Neural cell (in vitro differentiated cells): Measurements from ENCODE around the gene ALX3. TPM values are rescaled to one million over a fixed set of nuclear protein-coding genes. Genes with fewer than 3 reads are reported as not detected.

Source experiments
- H2AFZ ChIP-seq: fragments of 200-600, 300-800 bp; sonication (generic), shearing (Covaris generic); 2 replicates; pipeline ENCODE4 v1.6.0; 2014; ENCODE audit warnings: low read depth, mild to moderate bottlenecking, antibody characterized with exemption, low read length, moderate library complexity
- H3F3A ChIP-seq: fragments of 200-600 bp; shearing (Covaris generic); 2 replicates; pipeline ENCODE4 v1.6.1; 2016; ENCODE audit warnings: mild to moderate bottlenecking, moderate library complexity, mixed read lengths, antibody characterized with exemption, low read length; ENCODE audit not compliant: insufficient read depth, poor library complexity, severe bottlenecking
- H3K27ac ChIP-seq: fragments of 200-600, 300-800 bp; sonication (generic), shearing (Covaris generic); 2 replicates; pipeline ENCODE4 v1.5.1; 2014; ENCODE audit warnings: mild to moderate bottlenecking, low read length, moderate library complexity
- H3K27me3 ChIP-seq: fragments of 300-800, 200-600 bp; sonication (generic), shearing (Covaris generic); 2 replicates; pipeline ENCODE4 v1.6.0; 2014; ENCODE audit warnings: mild to moderate bottlenecking, low read depth, low read length, moderate library complexity; ENCODE audit not compliant: insufficient read depth
- H3K36me3 ChIP-seq: fragments of 300-800, 200-600 bp; sonication (generic), shearing (Covaris generic); 2 replicates; pipeline ENCODE4 v1.5.1; 2014; ENCODE audit warnings: mild to moderate bottlenecking, antibody characterized with exemption, low read length, moderate library complexity; ENCODE audit not compliant: insufficient read depth
- H3K4me2 ChIP-seq: fragments of 300-800, 200-600 bp; sonication (generic), shearing (Covaris generic); 2 replicates; pipeline ENCODE4 v1.6.0; 2014; ENCODE audit warnings: mild to moderate bottlenecking, low read length
- H3K4me3 ChIP-seq: fragments of 300-800, 200-600 bp; sonication (generic), shearing (Covaris generic); 2 replicates; pipeline ENCODE4 v1.5.1; 2014; ENCODE audit warnings: mild to moderate bottlenecking, low read length, moderate library complexity
- H3K79me2 ChIP-seq: fragments of 200-600 bp; shearing (Covaris generic); replicated peaks from 2 replicates; pipeline ENCODE4 v1.6.0; 2014; ENCODE audit warnings: mild to moderate bottlenecking, low read length, moderate library complexity; ENCODE audit not compliant: insufficient read depth
- H3K9ac ChIP-seq: fragments of 300-800, 200-600 bp; sonication (generic), shearing (Covaris generic); 2 replicates; pipeline ENCODE4 v1.6.1; 2016; ENCODE audit warnings: mild to moderate bottlenecking, low read length, mixed read lengths
- H3K9me2 ChIP-seq: fragments of 200-600 bp; shearing (Covaris generic); 2 replicates; pipeline ENCODE4 v1.6.1; 2016; ENCODE audit warnings: mild to moderate bottlenecking, low read length, mixed read lengths; ENCODE audit not compliant: insufficient read depth
- H3K9me3 ChIP-seq: fragments of 200-600, 300-800 bp; sonication (generic), shearing (Covaris generic); 2 replicates; pipeline ENCODE4 v1.6.1; 2016; ENCODE audit warnings: mild to moderate bottlenecking, mixed run types, low read length, moderate library complexity, mixed read lengths
- H4K20me1 ChIP-seq: fragments of 200-600 bp; shearing (Covaris generic); 2 replicates; pipeline ENCODE4 v1.6.1; 2016; ENCODE audit warnings: mild to moderate bottlenecking, mixed run types; ENCODE audit not compliant: insufficient read depth
- CTCF ChIP-seq: fragments of 450-650 bp; IDR thresholded peaks from 2 replicates; pipeline ENCODE4 v1.5.1; 2014; ENCODE audit warnings: antibody characterized with exemption, mild to moderate bottlenecking, moderate library complexity; ENCODE audit not compliant: poor library complexity, severe bottlenecking
- EP300 ChIP-seq: fragments of 450-650 bp; conservative IDR thresholded peaks from 2 replicates; pipeline ENCODE4 v1.6.1; 2014; ENCODE audit warnings: antibody characterized with exemption, mild to moderate bottlenecking, moderate library complexity; ENCODE audit not compliant: poor library complexity, severe bottlenecking
- EZH2 ChIP-seq: fragments of 200-600, 300-800 bp; shearing (Covaris generic), sonication (generic); IDR thresholded peaks from 2 replicates; pipeline ENCODE4 v1.6.1; 2014; ENCODE audit warnings: antibody characterized with exemption, low read length, borderline replicate concordance, mild to moderate bottlenecking; ENCODE audit not compliant: insufficient read depth, poor library complexity, severe bottlenecking
- MXI1 ChIP-seq: fragments of 450-650 bp; conservative IDR thresholded peaks from 2 replicates; pipeline ENCODE4 v1.6.1; 2014; ENCODE audit warnings: antibody characterized with exemption, mild to moderate bottlenecking; ENCODE audit not compliant: poor library complexity, severe bottlenecking
- POLR2AphosphoS5 ChIP-seq: IDR thresholded peaks from 2 replicates; pipeline ENCODE4 v1.6.1; 2012
- RAD21 ChIP-seq: fragments of 450-650 bp; conservative IDR thresholded peaks from 2 replicates; pipeline ENCODE4 v1.6.1; 2014; ENCODE audit warnings: antibody characterized with exemption, mild to moderate bottlenecking, moderate library complexity
- REST ChIP-seq: IDR thresholded peaks from 2 replicates; pipeline ENCODE4 v1.6.1; 2012; ENCODE audit warnings: borderline replicate concordance
- SMC3 ChIP-seq: fragments of 450-650 bp; conservative IDR thresholded peaks from 2 replicates; pipeline ENCODE4 v1.6.1; 2014; ENCODE audit warnings: antibody characterized with exemption, mild to moderate bottlenecking, moderate library complexity; ENCODE audit not compliant: poor library complexity
- TAF1 ChIP-seq: IDR thresholded peaks from 2 replicates; pipeline ENCODE4 v1.6.1; 2012; ENCODE audit warnings: low read depth
- polyA plus RNA-seq: library from polyadenylated mRNA; depleted of rRNA; stranded (reverse); fragments of >200 nt; gene quantifications from 2 replicates; pipeline ENCODE4 v1.2.3, GENCODE V29; 2014

Gene ALX3
- polyA plus RNA-seq, 1 donor from 2014 or later, result not detected

GRCh38 chr1:110017792-110018191 is 52.7 kb downstream of the ALX3 start:
- H3K79me2 ChIP-seq, result no peaks in the 10 kb centered on the region
- H3F3A ChIP-seq, result no peaks in the 10 kb centered on the region
- no peak overlapping the region for H3K4me3 ChIP-seq
- H3K9ac ChIP-seq, result no peak overlapping the region
- no peak for TF ChIP-seq EP300
- TF ChIP-seq POLR2AphosphoS5, result no peak
- TF ChIP-seq CTCF, result no peak
- H3K9me3 ChIP-seq, result no peaks in the 10 kb centered on the region
- H3K9me2 ChIP-seq, result no peaks in the 10 kb centered on the region
- H2AFZ ChIP-seq, result no peak overlapping the region
- H3K27me3 ChIP-seq, result no peaks in the 10 kb centered on the region
- no peaks in the 10 kb centered on the region for H4K20me1 ChIP-seq
- H3K27ac ChIP-seq, result no peak overlapping the region
- H3K4me2 ChIP-seq, result no peak overlapping the region
- peaks cover 20% of the 10 kb centered on the region for H3K36me3 ChIP-seq

- no peaks in the 10 kb centered on the region for H3F3A ChIP-seq
- H3K27ac ChIP-seq, result no peak overlapping the region
- no peak overlapping the region for H3K4me2 ChIP-seq
- H3K4me3 ChIP-seq, result no peak overlapping the region
- no peaks in the 10 kb centered on the region for H3K79me2 ChIP-seq
- peaks cover 15% of the 10 kb centered on the region for H3K36me3 ChIP-seq
- no peaks in the 10 kb centered on the region for H4K20me1 ChIP-seq
- H3K9me3 ChIP-seq, result no peaks in the 10 kb centered on the region
- H3K9ac ChIP-seq, result no peak overlapping the region
- H3K27me3 ChIP-seq, result no peaks in the 10 kb centered on the region
- no peaks in the 10 kb centered on the region for H3K9me2 ChIP-seq
- H2AFZ ChIP-seq, result no peak overlapping the region
- TF ChIP-seq EP300 (no peak), REST (no peak), POLR2AphosphoS5 (no peak), EZH2 (no peak), TAF1 (no peak), MXI1 (no peak), CTCF (no peak), SMC3 (no peak), RAD21 (no peak)
Observed at GRCh38 chr1:110012100-110012780, 58.2 kb downstream of the ALX3 start.
